ENCODE measurements around the gene RPL22. TPM values are rescaled to one million over a fixed set of nuclear protein-coding genes. Genes with fewer than 3 reads are reported as not detected.

RPL22 gene
- total RNA-seq, 1 donor from 2014 or later: 318 TPM

DNA sequence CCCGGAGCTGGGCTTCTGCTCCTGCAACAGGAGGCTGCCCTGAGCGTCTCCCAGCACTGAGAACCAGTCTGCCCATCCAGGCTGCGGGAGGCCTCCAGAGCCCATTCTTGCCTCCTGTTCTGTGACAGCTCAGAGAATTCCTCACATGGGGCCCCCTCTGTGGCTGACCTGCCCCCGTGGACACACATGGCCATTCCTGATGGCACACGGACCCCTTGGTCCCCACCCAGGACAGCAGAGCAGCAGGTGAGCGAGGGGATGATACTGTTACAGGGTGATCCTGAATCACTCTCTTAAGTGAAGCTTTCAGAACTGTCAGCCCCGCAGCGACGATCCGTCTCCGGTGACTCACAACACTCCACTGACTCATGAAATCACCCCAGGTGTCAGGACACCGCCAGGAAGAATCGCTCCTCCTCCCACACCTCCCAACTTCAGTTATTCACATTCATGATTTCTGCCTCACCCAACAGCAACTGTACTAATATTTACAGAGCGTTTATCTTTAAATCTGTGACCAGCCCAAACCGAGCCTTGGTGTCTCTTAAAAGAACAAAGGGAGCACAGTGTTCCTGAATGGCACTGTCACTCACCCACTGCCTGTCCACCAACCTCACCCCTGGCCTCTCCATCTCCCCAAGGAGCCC, 41.7 kb downstream of the RPL22 start:
- intact Hi-C loops (cut with micrococcal nuclease): no loop called here

- intact Hi-C loops (cut with micrococcal nuclease): no loop called here
Measured at GRCh38 chr1:6157132-6157527, 42.3 kb downstream of the RPL22 start.

DNA sequence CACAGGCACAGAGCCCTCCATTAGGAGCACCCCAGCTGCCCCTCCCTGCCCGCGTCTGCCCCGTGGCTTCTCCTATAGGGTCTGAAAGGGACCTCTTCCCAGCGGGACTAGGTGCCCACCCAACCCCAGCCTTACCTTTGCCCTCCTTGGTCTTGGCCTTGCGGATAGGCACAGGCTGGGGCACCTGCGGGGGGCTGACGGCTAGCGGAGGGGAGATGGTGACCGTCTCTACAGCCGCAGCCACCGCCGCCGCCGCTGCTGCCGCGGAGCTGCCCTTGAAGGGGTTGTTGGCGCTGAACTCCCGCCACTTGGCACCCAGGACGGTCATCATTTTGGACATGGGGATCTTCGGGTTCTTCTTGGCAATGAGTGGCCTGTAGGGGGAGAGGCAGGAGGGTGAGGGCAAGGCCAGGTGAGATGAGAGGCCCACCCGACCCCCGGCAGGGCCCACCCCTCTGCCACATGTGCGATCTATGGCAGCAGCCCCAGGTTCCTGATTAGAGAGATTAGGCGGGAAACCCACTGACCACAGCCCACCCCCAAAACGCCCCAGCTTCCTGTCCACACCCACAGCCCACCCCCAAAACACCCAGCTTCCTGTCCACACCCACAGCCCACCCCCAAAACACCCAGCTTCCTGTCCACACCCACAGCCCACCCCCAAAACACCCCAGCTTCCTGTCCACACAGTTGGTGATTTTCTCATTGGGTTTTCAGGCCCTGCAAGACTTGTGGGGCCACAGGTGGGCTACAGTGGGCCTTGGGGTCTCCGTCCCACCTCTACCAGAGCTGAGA, 44.7 kb downstream of the RPL22 start:
- intact Hi-C loops (cut with micrococcal nuclease): no loop called here

DNA sequence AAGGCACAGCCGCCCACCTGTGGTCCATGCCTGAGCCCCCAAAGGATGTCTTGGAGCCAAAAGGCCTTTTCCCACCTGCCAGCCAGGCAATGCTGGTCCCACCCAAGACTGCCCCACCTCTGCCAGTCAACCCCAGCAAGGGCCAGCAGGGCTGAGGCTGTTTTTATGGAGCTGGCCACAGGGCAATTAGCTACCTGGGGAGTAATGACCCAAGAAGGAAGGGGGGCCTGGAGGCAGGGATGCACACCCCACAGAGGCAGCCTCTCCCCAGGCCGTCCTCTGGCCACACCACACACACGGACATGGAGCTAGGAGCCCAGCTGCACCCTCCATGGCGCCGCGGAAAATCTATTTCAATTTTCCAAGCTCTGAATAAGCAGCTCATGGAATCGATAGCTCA, 46.5 kb downstream of the RPL22 start:
- intact Hi-C loops (cut with micrococcal nuclease): no loop called here

GRCh38 chr1:6152181-6152580, 47.2 kb downstream of the RPL22 start:
- intact Hi-C loops (cut with micrococcal nuclease): no loop called here

DNA sequence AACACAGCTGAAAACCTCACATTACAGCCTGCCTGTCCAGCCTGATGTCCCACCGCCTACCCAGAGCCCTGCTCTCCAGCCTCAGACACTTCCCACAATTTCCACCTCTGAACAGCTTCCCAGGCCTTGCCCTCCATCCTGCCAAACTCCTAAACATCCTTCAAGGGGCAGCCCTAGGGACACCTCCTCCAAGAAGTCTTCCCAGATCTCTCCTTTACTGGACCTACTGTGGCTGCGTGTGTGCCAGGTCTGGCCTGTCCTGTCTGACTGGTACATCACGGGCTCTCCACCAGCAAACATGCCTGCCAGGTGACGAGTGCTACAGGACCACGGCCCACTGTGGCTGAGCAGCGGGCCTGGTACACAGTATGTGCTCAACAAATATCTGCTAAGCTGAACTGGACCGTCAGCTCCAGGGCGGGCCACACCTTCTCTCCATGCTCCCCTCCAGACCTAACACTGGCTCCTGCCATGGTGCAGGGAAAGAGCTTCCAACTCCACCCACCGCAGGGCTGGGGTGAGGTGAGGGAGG, 48.0 kb downstream of the RPL22 start:
- intact Hi-C loops (cut with micrococcal nuclease): no loop called here

DNA sequence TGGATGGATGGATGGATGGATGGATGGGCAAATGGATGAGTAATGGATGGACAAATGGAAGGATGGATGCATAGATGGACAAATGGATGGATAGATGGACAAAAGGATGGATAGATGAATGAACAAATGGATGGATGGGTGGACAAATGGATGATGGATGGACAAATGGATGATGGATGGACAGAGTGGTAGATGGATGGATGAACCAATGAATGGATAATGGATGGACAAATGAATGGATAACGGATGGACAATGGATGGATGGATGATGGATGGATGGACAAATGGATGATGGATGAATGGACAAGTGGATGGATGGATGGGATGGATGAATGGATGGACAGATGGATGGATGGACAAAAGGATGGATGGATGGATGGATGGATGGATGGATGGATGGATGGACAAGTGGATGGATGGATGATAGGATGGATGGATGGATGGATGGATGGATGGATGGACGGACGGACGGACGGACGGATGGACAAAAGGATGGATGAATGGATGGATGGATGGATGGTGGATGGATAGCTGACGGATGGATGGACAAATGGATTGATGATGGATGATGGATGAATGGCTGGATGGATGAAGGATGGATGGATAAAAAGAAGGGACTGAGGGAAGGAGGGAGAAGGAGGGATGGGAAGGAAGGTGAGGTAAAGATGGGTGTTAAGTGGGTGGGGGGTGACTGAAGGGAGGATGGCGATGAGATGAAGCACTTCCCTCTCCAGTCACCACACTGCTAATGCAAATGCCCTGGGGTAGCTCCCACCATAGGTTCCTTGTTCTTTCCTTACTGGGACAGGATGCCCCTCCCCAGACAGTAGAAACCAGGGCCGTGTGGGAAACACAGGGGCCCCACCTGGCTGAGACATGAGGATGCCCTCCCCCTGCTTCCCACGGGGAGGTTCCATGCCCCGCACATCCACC, 49.1 kb downstream of the RPL22 start:
- intact Hi-C loops (cut with micrococcal nuclease): no loop called here

DNA sequence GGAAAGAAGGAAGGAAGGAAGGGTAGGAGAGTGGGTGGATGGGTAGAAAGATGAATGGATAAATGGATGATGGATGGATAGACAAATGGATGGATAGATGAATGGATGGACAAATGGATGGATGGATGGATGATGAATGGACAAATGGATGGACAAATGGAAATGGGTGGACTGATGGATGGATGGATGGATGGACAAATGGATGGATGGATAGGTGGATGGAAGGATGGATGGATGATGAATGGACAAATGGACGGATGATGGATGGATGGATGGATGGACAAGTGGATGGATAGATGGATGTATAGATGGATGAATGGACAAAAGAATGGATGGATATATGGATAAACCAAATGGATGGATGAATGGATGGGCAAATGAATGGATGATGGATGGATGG, 49.8 kb downstream of the RPL22 start:
- intact Hi-C loops (cut with micrococcal nuclease): loop anchor here (5.0 kb wide), 1 partner anchor 638 kb away; the partner anchor contains the start of gene CAMTA1

DNA sequence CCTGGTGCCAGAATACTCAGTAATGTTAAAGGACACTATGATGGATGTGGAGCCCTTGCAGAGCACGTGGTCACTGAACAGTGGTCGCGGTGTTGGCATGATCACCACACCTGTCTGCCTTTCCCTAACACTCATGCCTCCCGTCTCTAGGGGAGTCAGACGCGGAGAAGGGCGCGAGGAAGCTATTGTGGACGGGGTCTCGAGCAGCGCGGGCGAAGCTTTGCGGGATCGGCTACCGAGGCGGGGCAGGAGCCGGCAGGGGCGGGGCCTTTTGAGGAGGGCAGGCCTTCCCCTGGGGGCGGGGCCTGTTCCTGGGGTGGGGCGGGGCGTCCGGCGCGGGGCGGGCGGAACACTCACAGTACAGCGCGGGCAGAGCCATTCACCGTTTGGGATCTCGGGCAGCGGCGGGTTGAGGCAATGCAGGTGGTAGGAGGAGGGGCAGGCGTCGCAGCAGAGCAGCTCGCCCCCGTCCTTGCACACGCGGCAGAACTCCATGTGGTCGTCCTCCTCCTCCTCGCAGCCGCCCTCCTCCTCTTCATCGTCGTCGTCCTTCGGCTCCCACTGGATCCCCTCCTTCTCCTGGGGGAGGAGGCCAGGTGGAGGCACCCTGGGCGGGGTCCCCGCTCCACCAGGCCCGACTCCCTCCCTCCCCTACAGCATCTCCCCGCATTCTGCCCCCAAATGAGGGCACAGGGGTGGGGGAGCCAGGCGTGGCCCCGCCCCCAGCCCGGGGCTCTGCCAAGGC, 50.7 kb downstream of the RPL22 start:
- intact Hi-C loops (cut with micrococcal nuclease): loop anchor here (1.0 to 5.0 kb wide), 2 partner anchors 21 to 639 kb away; partner anchors contain the start of gene CAMTA1

DNA sequence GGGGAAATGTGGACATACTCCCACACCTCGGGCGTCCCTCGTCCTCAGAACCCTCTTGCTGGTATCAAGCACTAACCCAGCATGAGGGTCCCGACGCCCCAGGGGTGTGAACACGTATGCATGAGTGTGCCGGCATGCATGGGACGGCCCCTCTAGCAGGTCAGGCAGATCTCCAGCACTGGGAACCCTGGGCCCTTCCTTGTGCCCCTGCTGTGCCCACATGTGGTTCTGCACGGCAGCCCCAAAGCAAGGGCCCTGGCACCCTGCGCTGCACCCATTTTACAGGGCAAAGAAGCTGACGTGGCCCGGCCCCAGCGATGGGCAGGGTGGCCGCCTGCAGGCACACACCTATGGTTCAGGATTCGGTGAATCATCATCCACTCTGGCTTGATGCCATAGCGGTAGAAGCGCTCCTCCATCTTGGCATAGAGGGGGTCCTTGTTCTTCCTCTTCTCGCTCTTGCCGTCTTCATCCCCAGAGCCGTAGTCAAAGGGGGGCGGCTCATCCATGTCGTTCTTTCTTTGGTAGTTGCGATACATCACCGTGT, 53.5 kb downstream of the RPL22 start:
- intact Hi-C loops (cut with micrococcal nuclease): loop anchor here (5.0 kb wide), 1 partner anchor 641 kb away; the partner anchor contains the start of gene CAMTA1

GRCh38 chr1:6145396-6145750, 54.0 kb downstream of the RPL22 start:
- intact Hi-C loops (cut with micrococcal nuclease): loop anchor here (5.0 kb wide), 1 partner anchor 642 kb away; the partner anchor contains the start of gene CAMTA1

GRCh38 chr1:6144647-6145395, 54.6 kb downstream of the RPL22 start:
- intact Hi-C loops (cut with micrococcal nuclease): loop anchor here (5.0 kb wide), 1 partner anchor 642 kb away; the partner anchor contains the start of gene CAMTA1

DNA sequence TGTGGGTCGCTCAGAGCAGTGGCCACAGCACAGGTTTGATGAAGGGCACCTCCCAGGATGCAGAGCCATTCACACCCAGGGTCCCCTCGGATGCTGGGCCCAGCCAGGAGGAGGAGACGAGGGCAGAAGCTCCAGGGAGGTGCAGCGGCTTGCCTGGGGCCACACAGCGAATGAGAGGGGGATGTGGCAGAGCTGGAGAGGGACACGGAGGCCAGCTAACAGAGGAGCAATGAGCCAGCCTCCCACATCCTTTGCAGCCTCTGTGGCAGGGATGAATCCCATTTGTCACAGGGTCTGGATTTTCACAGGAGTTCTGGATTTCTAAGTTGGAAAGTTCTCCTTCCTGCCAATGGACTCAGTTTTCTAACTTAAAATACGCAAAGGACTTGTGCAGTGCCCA, 55.2 kb downstream of the RPL22 start:
- intact Hi-C loops (cut with micrococcal nuclease): no loop called here

DNA sequence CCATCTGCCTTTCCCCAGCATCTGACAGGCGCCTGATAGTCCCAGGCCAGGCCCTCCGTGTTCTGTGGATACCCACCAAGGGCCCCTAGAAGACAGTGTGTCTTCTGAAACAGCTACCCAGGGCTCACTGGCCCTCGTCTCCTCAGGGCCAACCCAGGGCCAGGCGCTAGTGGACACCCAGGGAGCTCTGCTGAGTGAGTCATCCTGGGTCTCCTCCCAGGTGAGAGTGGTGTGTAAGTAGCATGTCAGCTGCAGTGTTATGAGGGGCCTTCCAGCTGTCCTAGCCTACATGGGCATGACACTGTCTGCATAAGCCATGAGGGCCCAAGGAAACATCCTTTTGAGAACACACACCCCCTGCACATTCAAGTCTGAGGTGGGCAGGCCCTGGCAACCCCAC, 56.0 kb downstream of the RPL22 start:
- intact Hi-C loops (cut with micrococcal nuclease): no loop called here

DNA sequence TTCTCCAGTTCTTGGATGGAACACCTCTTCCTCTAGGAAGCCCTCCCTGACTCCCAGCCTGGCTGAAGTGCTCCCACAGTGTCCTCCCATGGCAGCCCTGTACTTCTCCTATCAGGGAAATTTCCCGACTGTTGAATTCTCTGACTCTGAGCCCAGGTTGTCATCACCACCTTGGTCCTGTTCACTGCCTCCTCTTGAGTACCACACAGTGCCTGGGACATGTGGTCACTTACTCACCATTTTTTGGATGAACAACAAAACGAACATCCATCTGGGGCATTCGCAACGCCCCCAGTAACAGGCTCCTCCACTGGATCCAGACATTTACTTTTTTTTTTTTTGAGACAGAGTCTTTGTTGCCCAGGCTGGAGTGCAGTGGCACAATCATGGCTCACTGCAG, 56.7 kb downstream of the RPL22 start:
- intact Hi-C loops (cut with micrococcal nuclease): no loop called here

DNA sequence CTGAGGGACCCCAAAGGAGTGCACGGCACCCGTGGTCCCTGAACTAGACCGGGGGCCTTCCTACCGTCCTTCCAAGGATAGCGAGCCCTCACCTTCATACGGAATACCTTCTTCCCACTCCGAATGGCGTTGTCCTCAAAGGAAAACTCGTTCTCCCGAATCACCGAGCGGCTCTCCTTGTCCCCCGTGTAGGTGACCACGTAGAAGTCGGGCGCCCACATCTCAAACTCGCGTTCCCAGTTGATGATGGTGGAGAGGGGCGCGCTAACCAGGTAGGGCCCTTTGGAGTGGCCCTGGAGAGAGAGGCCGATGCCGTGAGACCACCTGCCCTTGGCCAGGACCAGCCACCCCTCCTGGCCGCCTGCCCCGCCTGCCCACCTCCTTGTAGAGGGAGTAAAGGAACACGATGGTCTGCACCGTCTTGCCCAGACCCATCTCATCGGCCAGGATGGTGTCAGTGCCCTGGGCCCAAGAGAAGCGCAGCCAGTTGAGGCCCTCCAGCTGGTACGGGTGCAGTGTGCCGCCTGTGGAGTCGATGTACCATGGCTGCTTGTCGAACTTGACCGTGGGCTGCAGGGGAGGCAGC, 57.3 kb downstream of the RPL22 start:
- intact Hi-C loops (cut with micrococcal nuclease): no loop called here

- intact Hi-C loops (cut with micrococcal nuclease): no loop called here
Measured at GRCh38 chr1:6141592-6141991, 57.8 kb downstream of the RPL22 start.

- intact Hi-C loops (cut with micrococcal nuclease): no loop called here
Measured at GRCh38 chr1:6140413-6140812, 59.0 kb downstream of the RPL22 start.

DNA sequence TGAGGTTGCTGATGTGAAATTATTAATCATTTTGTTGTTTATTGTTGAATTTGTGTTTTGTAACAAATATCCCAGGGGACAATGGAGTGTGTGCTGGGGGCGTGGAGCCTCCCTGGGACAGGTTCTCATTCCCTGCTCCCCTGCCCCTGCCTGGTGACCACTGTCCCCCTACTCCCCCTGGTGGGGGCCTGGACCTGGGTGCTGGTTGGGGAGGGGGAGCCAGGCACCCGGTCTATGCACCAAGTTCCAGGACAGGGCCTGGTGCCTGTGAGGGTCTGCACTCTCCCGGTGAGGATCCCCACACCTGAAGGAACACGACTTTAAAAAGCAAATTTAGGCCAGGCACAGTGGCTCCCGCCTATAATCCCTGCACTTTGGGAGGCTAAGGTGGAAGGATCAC, 61.6 kb downstream of the RPL22 start:
- intact Hi-C loops (cut with micrococcal nuclease): no loop called here

Measured in T-helper 1 cell treated with Interleukin-12 subunit alpha and Interleukin-12 subunit beta and Interleukin-4 antibody, amounts not matched to agents 30 ng/mL and 1 ng/mL, for 36 hours (primary cell).